HG03025 (cell line): ENCODE results near the gene ITM2C.

ENCODE experiments used
- ATAC-seq: cut with Tn5 transposase; IDR thresholded peaks from one replicate; pipeline ENCODE4 v1.9.1; 2021; ENCODE audit warnings: mild to moderate bottlenecking, moderate library complexity; ENCODE audit not compliant: unreplicated experiment, low FRiP score

Gene ITM2C

DNA sequence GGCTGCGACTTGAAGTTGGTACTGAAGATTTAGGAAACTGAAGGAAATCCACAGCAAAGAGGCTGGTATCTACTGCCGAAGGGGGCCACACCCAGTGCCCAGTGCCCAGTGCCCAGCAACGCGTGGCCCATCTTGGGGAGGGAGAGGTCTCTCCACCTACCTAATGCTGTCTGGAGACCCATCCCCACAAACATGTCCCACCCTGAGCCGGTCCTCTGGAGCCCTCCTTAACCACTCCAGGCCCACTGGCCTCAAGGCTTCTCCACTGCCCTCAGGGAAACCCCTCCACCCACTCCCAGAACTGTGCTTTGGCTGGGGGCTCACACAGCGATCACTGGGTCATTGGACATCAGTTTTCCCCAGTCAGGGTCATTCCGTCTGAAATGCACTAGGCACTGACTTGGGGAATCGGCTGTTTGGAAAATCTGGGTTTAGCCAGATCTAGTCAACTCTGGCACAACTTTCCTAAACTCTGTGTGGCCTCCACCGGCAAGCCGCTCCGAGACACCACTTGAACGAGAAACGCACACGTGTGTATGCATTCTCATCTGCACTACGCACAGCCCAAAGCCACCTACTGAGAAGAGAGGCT, 40.2 kb downstream of the ITM2C start:
- no peak for ATAC-seq

- no peak for ATAC-seq
Measured at GRCh38 chr2:230905448-230906421, 41.0 kb downstream of the ITM2C start.

DNA sequence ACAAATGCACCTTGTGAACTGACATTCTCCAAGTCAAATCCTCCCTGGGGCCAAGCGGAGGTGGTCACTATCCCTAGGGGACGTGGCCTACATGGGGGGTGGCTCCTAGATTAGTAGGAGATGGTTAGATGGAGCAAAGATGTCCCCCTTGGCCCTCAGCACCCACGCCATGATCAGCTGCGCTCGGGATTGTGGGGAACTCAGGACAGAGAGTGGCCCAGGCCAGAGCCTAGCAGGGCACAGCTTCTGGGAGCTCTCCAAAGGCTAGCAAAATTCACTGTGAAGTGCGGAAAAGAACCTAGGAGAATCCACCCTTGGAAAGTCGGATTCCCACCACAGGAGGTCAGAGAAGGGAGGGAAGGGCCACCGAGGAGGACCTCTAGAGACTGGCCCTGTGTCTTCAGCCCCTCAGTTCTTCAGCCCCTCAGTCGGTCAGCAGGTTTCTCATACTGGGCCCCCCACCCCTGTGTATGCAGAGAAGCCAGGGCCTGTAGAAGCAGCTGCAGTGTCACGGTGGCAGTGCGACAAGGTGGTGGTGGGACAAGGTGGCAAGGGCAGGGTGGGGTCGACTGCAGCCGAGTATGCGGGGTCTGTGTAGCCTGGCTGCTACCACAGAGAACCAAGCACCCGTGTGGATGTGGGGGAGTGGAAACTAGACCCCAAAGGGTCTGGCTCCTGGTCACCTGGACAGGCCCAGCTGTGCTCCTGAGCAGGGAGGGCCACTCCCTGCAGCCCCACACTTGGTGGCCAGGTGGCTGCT, 41.9 kb downstream of the ITM2C start:
- no peak for ATAC-seq

- no peak for ATAC-seq
Measured at GRCh38 chr2:230907361-230908091, 42.8 kb downstream of the ITM2C start.

DNA sequence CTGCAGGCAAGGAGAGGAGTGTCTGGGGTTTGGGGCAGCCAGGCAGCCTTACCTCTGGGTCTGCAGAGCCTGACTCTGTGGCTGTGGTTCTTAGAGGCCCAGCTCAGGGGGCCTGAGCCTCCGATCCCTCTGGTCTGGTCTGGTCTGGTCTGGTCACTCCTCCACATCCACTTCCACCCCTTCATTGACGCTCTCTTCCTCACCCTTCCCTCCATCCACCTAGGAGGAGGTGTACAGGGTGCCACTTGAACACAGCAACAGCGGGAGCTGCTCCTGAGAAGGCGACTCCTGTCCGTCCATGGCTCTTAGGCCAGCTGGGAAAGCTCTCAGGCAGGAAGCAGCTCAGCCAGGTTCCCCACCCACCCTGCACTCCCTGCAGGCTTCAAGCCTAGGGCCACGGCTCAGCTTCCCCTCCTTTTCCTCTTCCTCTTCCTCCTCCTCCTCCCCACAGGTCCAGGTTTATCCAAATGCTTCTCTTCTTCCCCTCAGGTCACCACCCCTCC, 43.4 kb downstream of the ITM2C start:
- no peak for ATAC-seq

- no peak for ATAC-seq
Measured at GRCh38 chr2:230908595-230909191, 44.0 kb downstream of the ITM2C start.

- ATAC-seq, result no peak
Measured at GRCh38 chr2:230909841-230910545, 45.3 kb downstream of the ITM2C start.

DNA sequence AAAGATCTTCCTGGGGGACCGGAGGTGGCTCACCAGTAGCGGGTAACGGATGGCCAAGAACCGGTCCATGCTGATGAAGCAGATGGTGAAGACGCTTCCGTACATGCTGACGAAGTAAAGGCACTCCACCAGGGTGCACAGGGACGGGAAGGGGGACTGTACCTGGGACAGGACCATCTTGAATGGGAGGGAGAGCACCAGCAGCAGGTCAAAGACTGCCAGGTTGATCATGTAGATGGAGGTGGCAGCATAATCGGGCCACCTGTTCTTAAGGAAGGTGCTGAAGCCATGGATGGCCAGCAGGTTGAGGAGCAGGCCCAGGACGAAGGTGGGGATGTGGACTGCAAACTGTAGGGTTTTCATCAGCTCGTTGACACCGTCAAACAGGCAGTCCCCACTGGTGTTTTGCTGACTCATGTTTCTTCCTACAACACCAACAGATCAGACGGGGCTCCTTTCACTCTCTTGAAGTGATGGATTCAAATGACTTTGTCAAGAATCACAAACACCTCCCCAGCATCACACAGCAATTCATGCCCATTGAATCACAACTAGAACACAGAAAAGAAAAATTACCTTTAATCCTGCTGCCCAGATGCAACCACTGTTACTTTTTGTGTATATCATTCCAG, 45.9 kb downstream of the ITM2C start:
- ATAC-seq, result no peak

DNA sequence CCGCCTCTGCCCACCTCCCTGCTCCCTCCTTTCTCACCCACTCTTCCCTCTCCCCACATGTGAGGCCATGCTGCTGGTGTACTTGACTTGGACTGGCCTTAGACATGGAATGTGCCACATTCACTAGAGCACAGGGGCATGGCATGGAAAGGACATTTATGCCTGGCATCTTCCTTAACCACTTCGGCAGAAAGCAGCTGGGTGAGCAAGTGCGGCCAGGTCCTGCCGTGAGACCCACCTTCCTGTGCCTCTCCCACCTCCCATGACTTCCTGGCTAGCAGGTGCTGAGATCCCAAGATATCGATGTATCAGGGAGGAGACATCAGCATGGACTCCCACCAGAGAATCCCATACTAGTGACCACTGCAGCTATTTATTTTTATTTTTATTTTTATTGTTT, 47.3 kb downstream of the ITM2C start:
- ATAC-seq, result no peak

DNA sequence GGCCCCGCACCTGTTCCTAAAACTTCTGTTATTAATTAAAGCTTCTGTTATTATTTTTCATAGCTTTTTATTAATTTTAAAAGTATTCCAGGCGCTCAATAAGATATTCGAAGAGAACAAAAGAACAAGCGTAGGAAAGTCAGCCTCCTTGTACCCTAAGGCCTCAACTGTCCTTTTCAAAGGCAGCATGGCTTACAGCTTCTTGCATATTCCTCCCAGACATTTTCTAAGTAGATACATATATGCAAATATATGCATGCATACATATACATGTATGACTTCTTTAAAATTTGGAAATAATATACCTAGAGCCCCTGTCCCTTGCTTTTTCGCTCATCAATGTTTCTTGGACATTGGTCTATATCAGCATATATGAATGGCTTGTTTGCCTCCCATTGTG, 48.0 kb downstream of the ITM2C start:
- no peak for ATAC-seq

- no peak for ATAC-seq
Measured at GRCh38 chr2:230913406-230914143, 48.8 kb downstream of the ITM2C start.

- ATAC-seq, result no peak
Measured at GRCh38 chr2:230914886-230915285, 50.1 kb downstream of the ITM2C start.

DNA sequence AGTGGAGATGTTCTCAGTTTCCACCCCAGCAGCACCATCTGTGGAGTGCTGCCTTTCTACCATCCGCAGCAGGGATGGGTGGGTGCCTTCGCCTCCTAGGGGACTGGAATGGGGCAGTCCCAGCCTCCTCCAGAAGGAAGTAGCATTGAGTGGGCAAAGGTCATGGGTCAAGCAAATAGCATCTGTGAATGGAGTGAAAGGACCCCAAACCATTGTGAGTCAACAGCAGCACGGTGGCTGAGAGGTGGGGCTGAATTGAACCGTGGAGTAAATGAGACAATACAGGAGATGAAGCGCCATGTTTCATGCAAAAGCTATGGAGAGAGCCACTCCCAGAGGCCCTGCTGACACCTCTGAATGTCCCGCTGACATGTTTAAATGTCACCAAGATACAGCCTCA, 50.6 kb downstream of the ITM2C start:
- ATAC-seq, result no peak

- no peak for ATAC-seq
Measured at GRCh38 chr2:230916218-230916617, 51.5 kb downstream of the ITM2C start.

DNA sequence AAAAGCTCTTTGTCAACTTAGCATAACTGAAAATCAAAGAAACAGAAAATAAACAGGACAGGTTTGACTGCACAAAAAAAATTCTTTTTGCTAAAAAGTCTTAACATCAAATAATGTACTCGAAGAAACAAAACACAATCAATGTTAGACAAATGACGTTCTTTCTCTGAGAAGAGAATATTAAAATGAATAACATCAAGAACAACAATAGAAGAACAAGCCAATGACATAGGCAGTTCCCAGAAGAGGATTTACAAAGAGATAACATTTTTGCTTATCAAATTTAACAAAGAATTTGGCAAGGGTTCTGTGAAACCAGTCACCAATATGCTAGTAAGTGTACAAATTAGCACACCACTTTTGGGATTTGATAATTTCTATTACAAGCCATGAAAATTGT, 54.5 kb downstream of the ITM2C start:
- ATAC-seq, result no peak

GRCh38 chr2:230919681-230920080, 54.9 kb downstream of the ITM2C start:
- no peak for ATAC-seq

- ATAC-seq, result no peak
Measured at GRCh38 chr2:230920167-230920566, 55.4 kb downstream of the ITM2C start.
